ENCODE data around the gene XPO5. TPM values are rescaled to one million over a fixed set of nuclear protein-coding genes. Genes with fewer than 3 reads are reported as not detected.
A peak's percentile ranks its signal among the peaks of the same experiment; 100 is the strongest.

The XPO5 gene
- total RNA-seq, 1 donor from 2014 or later, result 36.5 TPM

DNA sequence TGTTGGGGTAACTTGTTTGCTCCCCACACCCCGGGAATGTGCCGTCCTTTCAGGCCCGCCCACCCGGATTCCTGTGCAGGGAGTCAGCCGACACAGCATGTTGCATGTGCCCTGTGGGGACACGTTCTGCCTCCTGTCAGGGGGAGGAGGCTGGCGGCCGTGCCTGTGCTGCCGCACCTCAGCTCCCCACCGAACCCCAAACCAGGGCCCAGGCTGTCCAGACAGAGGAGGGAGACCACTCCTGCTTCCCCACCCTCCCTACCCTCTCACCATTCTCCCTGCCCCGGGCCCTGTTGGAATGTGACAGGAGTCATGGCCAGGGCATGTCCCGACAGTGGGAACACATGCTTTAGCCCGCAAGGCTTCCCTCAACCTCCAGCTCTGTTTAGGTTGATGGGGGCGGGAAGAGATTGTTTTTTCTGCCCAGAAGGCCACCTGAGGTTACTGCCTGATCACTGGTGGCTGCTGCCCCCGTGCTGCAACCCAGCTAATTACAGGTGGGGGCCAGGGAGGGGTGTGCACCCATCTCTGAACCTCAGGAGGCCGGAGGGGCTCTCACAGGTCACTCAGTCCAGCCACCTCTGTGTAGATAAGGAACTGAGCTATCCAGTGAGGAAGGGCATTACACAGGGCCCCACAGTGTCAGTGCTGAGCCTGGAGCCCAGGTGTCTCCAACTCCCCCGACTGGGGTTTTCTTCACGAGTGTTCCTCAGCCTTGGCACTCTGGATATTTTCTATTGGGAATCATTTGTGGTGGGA is 79.3 kb downstream of the XPO5 start:
- ATAC-seq, result peak; percentile 70

GRCh38 chr6:43495409-43495941 is 80.4 kb downstream of the XPO5 start:
- no peak for ATAC-seq

GRCh38 chr6:43494766-43495165 is 81.1 kb downstream of the XPO5 start:
- ATAC-seq, result no peak

- no peak for ATAC-seq
Observed at GRCh38 chr6:43494321-43494720, 81.5 kb downstream of the XPO5 start.

DNA sequence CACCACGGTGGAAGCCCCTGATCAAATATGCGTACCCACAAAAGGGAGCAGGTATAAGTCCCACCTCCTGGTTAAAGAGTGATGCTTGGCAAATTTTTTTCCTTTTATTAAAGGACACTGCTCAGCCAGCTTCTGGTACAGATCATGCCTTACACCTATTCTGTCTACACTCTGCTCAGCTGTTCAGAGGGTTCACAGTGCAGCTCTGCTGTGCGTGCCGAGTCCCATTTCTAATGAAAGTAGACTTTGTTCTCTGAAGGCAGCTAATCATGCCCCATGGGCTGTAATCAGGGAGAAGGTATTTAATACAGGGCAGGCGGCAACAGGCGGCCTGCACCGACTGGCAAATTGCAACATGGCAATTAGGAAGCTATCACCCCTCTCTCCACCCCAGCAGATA is 82.0 kb downstream of the XPO5 start:
- no peak for ATAC-seq

DNA sequence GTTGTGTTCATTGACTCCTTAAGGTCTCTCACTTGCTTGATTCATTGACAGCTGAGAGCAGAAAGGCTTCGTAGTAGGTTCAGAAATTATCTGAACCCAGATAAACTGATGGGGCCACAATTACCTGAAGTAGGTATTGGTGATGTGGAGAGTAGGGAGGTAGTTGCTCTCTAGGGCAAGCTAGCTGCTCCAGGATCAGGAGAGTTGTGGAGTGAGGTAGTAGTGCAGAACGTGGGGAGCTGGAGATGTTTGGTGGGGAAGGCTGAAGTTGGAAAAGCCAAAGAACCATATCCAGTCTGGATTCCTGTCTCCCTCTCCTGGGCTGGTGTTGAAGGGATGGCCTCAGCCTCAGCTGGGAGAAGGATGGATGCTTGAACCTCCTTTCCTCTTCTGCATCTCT is 82.6 kb downstream of the XPO5 start:
- ATAC-seq, result no peak

DNA sequence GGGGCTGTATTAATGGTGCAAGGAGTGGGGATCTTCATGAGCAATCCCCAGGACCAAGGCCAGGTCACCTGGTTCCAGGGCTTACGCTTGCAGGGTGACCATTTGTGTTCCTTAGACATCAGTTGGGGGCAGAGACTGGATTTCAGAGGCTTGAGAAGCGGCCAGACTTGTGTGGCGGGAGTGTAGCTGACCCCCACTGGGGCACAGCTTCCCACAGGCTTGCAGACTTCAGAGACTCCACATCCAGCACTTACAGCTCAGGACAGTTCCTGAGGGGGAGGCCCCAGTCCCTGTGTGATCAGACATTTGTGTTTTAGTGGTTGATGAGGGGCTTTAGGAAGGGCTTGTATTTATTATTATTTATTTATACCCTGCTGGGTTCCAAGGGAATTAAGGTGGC is 83.2 kb downstream of the XPO5 start:
- no peak for ATAC-seq

DNA sequence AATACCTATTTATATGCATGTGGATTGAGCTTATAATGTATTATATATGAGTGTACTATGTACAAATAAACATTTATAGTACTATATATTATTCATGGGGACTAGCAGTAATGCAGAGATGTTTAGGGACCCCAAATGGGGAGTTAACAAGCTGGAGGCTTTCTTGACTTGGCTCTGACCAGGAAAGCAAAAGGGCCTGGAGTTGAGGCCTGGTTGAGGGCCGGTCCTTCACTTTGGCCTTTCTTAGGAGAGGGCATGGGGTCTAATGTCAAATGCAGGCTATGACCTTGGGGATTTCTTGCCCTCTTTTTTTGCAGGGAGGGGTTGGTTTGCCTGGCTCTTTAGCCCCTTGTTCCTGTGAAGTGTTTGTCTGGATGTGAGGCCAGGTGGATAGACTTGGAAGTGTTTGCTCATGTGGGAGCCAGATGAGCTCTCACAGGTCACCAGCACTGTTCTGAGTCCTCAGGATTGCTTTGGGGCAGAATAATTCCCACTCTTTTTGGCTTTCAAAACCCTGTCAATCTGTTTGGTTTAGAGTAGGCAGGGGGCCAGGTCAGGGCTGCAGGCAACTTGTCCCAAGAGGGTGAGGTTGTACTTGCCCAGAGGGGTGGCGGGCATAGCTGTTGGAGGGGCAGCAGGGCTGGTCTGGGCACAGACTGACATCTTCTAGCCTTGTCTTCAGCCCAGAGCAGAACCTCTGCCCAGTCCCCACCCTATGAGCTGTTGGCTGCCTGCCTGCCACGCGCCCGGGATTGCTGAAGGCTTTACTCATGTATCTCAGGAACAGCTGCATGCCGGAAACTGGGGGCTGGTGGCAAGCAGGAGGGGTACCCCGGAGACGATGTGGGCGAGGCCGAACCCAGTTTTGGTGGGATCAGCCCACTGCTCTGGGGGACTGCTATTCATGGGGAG is 83.8 kb downstream of the XPO5 start:
- ATAC-seq, result peak; percentile 34

- ATAC-seq, result no peak
Observed at GRCh38 chr6:43490523-43490939, 85.3 kb downstream of the XPO5 start.

GRCh38 chr6:43489277-43490072 is 86.4 kb downstream of the XPO5 start:
- ATAC-seq, result no peak

DNA sequence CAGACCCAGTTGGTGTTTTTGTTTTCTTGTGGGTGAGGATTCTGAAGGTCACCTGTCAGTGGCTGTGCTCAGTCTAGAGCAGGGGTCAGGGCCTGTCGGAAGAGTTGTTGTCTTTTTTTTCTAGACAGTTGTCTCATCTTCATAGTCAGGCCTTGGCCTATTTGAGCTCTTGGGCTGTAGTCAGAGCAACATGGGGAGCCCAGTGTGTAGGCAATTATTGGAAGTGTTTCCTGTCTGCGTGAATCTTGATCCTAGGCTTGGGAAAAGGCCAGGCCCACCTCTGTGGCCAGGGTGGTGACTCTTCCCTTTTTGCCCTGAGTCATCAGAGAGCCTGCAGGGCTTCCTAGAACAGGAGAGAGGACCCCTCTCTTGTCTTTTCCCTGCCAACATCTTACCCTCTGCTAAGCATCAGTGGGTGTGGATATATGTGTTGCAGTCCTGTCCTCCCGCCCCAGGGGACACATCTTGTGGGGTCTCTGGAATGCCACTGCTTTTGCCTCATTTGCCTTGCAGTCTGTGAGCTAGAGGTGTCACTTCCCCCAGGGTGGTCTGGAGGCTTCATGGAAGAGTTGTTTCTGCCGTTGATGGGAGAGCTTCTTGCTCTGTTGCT is 87.1 kb downstream of the XPO5 start:
- no peak for ATAC-seq

- peak; percentile 93 for ATAC-seq
Observed at GRCh38 chr6:43481591-43482236, 94.1 kb downstream of the XPO5 start.

GRCh38 chr6:43481075-43481474 is 94.8 kb downstream of the XPO5 start:
- peak; percentile 76 for ATAC-seq

- no peak for ATAC-seq
Observed at GRCh38 chr6:43478008-43478372, 97.8 kb downstream of the XPO5 start.

GRCh38 chr6:43477235-43478007 is 98.4 kb downstream of the XPO5 start, which contains the start of gene TJAP1:
TSS of gene TJAP1 (plus strand) at chr6:43477570. CDS start at chr6:43499002, 21,432 bp downstream.
- peak; percentile 84 for ATAC-seq

- no peak for ATAC-seq
Observed at GRCh38 chr6:43476746-43477145, 99.1 kb downstream of the XPO5 start.

GRCh38 chr6:43475516-43475915 is 100.3 kb downstream of the XPO5 start:
- ATAC-seq, result no peak

GRCh38 chr6:43472515-43472914 is 103.3 kb downstream of the XPO5 start:
- no peak for ATAC-seq

Measured in esophagus mucosa (tissue), 1 donor.